ENCODE results near the gene TIPRL.

GRCh38 chr1:168234846-168235547, 56.2 kb downstream of the TIPRL start:
- TF ChIP-seq CTCF (IDR thresholded peaks at IDR 0.05) = peak in 2 of 4 experiments; percentile 14 to 44
- TF ChIP-seq POLR2A (IDR thresholded peaks at IDR 0.05) = no peak
